HG03064 (cell line): Measurements from ENCODE around the gene RPS6KA2.
A peak's percentile ranks its signal among the peaks of the same experiment; 100 is the strongest.
"Not testable (repeated sequence)": the region's sequence is repeated elsewhere in the genome, so short reads cannot be mapped to it uniquely, and the experiment has no call there.

ENCODE experiments used
- ATAC-seq: cut with Tn5 transposase; IDR thresholded peaks from one replicate; pipeline ENCODE4 v1.9.1; 2021; ENCODE audit warnings: low read depth; ENCODE audit not compliant: unreplicated experiment

RPS6KA2 gene

GRCh38 chr6:166539543-166539942 lies 87.5 kb downstream of the RPS6KA2 start:
- no peak for ATAC-seq

GRCh38 chr6:166539011-166539385 lies 88.1 kb downstream of the RPS6KA2 start:
- ATAC-seq = not testable (repeated sequence)

- no peak for ATAC-seq
Observed at GRCh38 chr6:166538297-166539010, 88.6 kb downstream of the RPS6KA2 start.

- ATAC-seq = no peak
Observed at GRCh38 chr6:166534658-166535406, 92.2 kb downstream of the RPS6KA2 start.

- no peak for ATAC-seq
Observed at GRCh38 chr6:166533205-166533824, 93.7 kb downstream of the RPS6KA2 start.

GRCh38 chr6:166532302-166532701 lies 94.7 kb downstream of the RPS6KA2 start:
- no peak for ATAC-seq

- no peak for ATAC-seq
Observed at GRCh38 chr6:166530211-166531095, 96.6 kb downstream of the RPS6KA2 start.

GRCh38 chr6:166529586-166529985 lies 97.5 kb downstream of the RPS6KA2 start:
- no peak for ATAC-seq

- ATAC-seq = not testable (repeated sequence)
Observed at GRCh38 chr6:166529058-166529457, 98.0 kb downstream of the RPS6KA2 start.

- no peak for ATAC-seq
Observed at GRCh38 chr6:166527849-166528248, 99.2 kb downstream of the RPS6KA2 start.

- no peak for ATAC-seq
Observed at GRCh38 chr6:166526937-166527336, 100.1 kb downstream of the RPS6KA2 start.

- ATAC-seq = no peak
Observed at GRCh38 chr6:166525567-166525966, 101.5 kb downstream of the RPS6KA2 start.

GRCh38 chr6:166523782-166524559 lies 103.1 kb downstream of the RPS6KA2 start:
- ATAC-seq = no peak

- no peak for ATAC-seq
Observed at GRCh38 chr6:166520905-166521834, 105.9 kb downstream of the RPS6KA2 start.

GRCh38 chr6:166516251-166516884 lies 110.7 kb downstream of the RPS6KA2 start:
- ATAC-seq = no peak

GRCh38 chr6:166515072-166515810 lies 111.8 kb downstream of the RPS6KA2 start:
- ATAC-seq = no peak

- ATAC-seq = no peak
Observed at GRCh38 chr6:166514196-166514595, 112.9 kb downstream of the RPS6KA2 start.

- peak; percentile 97 for ATAC-seq
Observed at GRCh38 chr6:166512567-166512966, 114.5 kb downstream of the RPS6KA2 start.
